HepG2 (cell line): Measurements from ENCODE around the gene SPART. TPM values are rescaled to one million over a fixed set of nuclear protein-coding genes. Genes with fewer than 3 reads are reported as not detected.

ENCODE experiments used
- ATAD3A ChIP-seq: sonication (generic); formaldehyde crosslinking; IDR thresholded peaks from 2 replicates; pipeline ENCODE4 v1.4.0; 2020; ENCODE audit warnings: missing genetic modification reagents
- CCAR2 ChIP-seq: fragments of 200-400 bp; formaldehyde crosslinking; optimal IDR thresholded peaks from 2 replicates; pipeline ENCODE3; 2018; ENCODE audit warnings: low read depth, mild to moderate bottlenecking, low read length, moderate library complexity
- DBP ChIP-seq: sonication (generic); formaldehyde crosslinking; IDR thresholded peaks from 2 replicates; pipeline ENCODE4 v1.4.0; 2020; ENCODE audit warnings: missing genetic modification reagents; ENCODE audit errors: not compliant biosample characterization
- NCOA2 ChIP-seq: sonication (generic); formaldehyde crosslinking; IDR thresholded peaks from 2 replicates; pipeline ENCODE4 v1.8.0; 2022; ENCODE audit warnings: inconsistent platforms
- NFE2L1 ChIP-seq: sonication (generic); formaldehyde crosslinking; IDR thresholded peaks from 2 replicates; pipeline ENCODE4 v1.4.0; 2020; ENCODE audit warnings: missing genetic modification reagents, mild to moderate bottlenecking, borderline replicate concordance
- PRDM4 ChIP-seq: sonication (generic); formaldehyde crosslinking; IDR thresholded peaks from 2 replicates; pipeline ENCODE4 v1.9.0; 2021; ENCODE audit warnings: missing genetic modification reagents, borderline replicate concordance
- SAFB2 ChIP-seq: sonication (generic); formaldehyde crosslinking; IDR thresholded peaks from 2 replicates; pipeline ENCODE4 v1.5.1; 2020; ENCODE audit warnings: missing genetic modification reagents, low read depth, mild to moderate bottlenecking, borderline replicate concordance
- TAF15 ChIP-seq: fragments of 200-400 bp; formaldehyde crosslinking; IDR thresholded peaks from one replicate; pipeline ENCODE4 v1.6.1; 2018; ENCODE audit warnings: mild to moderate bottlenecking, low read depth, low read length; ENCODE audit not compliant: poor library complexity, severe bottlenecking
- ZMYM2 ChIP-seq: sonication (generic); formaldehyde crosslinking; IDR thresholded peaks from 2 replicates; pipeline ENCODE4 v1.8.0; 2022; ENCODE audit warnings: mild to moderate bottlenecking, missing genetic modification reagents
- ZNF432 ChIP-seq: sonication (generic); formaldehyde crosslinking; IDR thresholded peaks from 2 replicates; pipeline ENCODE4 v1.5.0; 2020; ENCODE audit warnings: missing genetic modification reagents, mild to moderate bottlenecking, borderline replicate concordance
- ZNF563 ChIP-seq: sonication (generic); formaldehyde crosslinking; IDR thresholded peaks from 2 replicates; pipeline ENCODE4 v1.8.0; 2022; ENCODE audit warnings: mild to moderate bottlenecking, moderate library complexity, missing genetic modification reagents
- ZNF598 ChIP-seq: sonication (generic); formaldehyde crosslinking; IDR thresholded peaks from 2 replicates; pipeline ENCODE4 v1.5.1; 2020; ENCODE audit warnings: mild to moderate bottlenecking, missing genetic modification reagents, borderline replicate concordance
- ZNF766 ChIP-seq: sonication (generic); formaldehyde crosslinking; IDR thresholded peaks from 2 replicates; pipeline ENCODE4 v1.5.0; 2020; ENCODE audit warnings: missing genetic modification reagents, borderline replicate concordance
- ZSCAN25 ChIP-seq: sonication (generic); formaldehyde crosslinking; IDR thresholded peaks from 2 replicates; pipeline ENCODE4 v1.8.0; 2022; ENCODE audit warnings: mild to moderate bottlenecking, missing genetic modification reagents
- polyA plus RNA-seq, 8 experiments: library from polyadenylated mRNA; depleted of rRNA in 3 of 8; stranded (reverse) in 7 of 8; unstranded in 1 of 8; fragments of >200 nt; fragmentation: Illumina TruSeq in 4 of 8; extraction: Trizol in 4 of 8; gene quantifications; 2 replicates each; pipeline versions ENCODE4 v1.2.1 to v1.2.3, GENCODE V29; 2011 to 2016; ENCODE audit warnings: low read depth in 4 of 8, missing spikeins in 1 of 8, mixed read lengths in 1 of 8; ENCODE audit not compliant: insufficient read depth in 1 of 8
- total RNA-seq, 5 experiments: library from RNA; depleted of rRNA; stranded (reverse); fragments of >200 nt; fragmentation: Illumina TruSeq; extraction: Trizol; gene quantifications; 2 replicates each; pipeline ENCODE4 v1.2.3, GENCODE V29; 2016; ENCODE audit warnings: low read depth in 1 of 5
- TF ChIP-seq, protein P1 (sequence below): sonication (generic); formaldehyde crosslinking; IDR thresholded peaks from 2 replicates; pipeline ENCODE4 v1.5.1; 2020; ENCODE audit warnings: mild to moderate bottlenecking, missing genetic modification reagents, moderate library complexity
- TF ChIP-seq, protein P2 (sequence below): sonication (generic); formaldehyde crosslinking; IDR thresholded peaks from 2 replicates; pipeline ENCODE4 v1.8.0; 2022; ENCODE audit warnings: missing genetic modification reagents, low read depth, mild to moderate bottlenecking, borderline replicate concordance
- TF ChIP-seq, protein P3 (sequence below): sonication (generic); formaldehyde crosslinking; IDR thresholded peaks from 2 replicates; pipeline ENCODE4 v1.4.0; 2020; ENCODE audit warnings: missing genetic modification reagents

Gene SPART
- total and polyA plus RNA-seq, 2 of the 13 experiments (the other 11 are each of a cell fraction or from before 2014, with no cell fraction given) = 8.9 to 28.8 TPM

GRCh38 chr13:36297366-36298338 lies 48.5 kb downstream of the SPART start, which contains the start of gene CCDC169 (continued):
- TF ChIP-seq, protein P1, sequence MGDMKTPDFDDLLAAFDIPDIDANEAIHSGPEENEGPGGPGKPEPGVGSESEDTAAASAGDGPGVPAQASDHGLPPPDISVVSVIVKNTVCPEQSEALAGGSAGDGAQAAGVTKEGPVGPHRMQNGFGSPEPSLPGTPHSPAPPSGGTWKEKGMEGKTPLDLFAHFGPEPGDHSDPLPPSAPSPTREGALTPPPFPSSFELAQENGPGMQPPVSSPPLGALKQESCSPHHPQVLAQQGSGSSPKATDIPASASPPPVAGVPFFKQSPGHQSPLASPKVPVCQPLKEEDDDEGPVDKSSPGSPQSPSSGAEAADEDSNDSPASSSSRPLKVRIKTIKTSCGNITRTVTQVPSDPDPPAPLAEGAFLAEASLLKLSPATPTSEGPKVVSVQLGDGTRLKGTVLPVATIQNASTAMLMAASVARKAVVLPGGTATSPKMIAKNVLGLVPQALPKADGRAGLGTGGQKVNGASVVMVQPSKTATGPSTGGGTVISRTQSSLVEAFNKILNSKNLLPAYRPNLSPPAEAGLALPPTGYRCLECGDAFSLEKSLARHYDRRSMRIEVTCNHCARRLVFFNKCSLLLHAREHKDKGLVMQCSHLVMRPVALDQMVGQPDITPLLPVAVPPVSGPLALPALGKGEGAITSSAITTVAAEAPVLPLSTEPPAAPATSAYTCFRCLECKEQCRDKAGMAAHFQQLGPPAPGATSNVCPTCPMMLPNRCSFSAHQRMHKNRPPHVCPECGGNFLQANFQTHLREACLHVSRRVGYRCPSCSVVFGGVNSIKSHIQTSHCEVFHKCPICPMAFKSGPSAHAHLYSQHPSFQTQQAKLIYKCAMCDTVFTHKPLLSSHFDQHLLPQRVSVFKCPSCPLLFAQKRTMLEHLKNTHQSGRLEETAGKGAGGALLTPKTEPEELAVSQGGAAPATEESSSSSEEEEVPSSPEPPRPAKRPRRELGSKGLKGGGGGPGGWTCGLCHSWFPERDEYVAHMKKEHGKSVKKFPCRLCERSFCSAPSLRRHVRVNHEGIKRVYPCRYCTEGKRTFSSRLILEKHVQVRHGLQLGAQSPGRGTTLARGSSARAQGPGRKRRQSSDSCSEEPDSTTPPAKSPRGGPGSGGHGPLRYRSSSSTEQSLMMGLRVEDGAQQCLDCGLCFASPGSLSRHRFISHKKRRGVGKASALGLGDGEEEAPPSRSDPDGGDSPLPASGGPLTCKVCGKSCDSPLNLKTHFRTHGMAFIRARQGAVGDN (CRISPR knock-in tag) = peak; percentile 85
- TF ChIP-seq ZNF432 (no peak), ATAD3A (no peak), ZNF598 (CRISPR knock-in tag) (no peak), ZSCAN25 (CRISPR knock-in tag) (no peak), SAFB2 (CRISPR knock-in tag) (no peak), TAF15 (no peak), PRDM4 (CRISPR knock-in tag) (no peak), NFE2L1 (no peak), NCOA2 (CRISPR knock-in tag) (no peak), ZNF563 (no peak), ZNF766 (no peak), DBP (CRISPR knock-in tag) (no peak), ZMYM2 (CRISPR knock-in tag) (no peak), CCAR2 (no peak)
- TF ChIP-seq, protein P2, sequence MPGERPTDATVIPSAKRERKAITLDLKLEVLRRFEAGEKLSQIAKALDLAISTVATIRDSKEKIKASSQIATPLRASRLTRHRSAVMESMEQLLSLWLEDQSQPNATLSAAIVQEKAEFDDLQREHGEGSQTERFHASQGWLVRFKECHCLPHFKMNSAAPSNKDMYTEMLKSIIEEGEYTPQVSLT (CRISPR knock-in tag) = no peak
- TF ChIP-seq, protein P3, sequence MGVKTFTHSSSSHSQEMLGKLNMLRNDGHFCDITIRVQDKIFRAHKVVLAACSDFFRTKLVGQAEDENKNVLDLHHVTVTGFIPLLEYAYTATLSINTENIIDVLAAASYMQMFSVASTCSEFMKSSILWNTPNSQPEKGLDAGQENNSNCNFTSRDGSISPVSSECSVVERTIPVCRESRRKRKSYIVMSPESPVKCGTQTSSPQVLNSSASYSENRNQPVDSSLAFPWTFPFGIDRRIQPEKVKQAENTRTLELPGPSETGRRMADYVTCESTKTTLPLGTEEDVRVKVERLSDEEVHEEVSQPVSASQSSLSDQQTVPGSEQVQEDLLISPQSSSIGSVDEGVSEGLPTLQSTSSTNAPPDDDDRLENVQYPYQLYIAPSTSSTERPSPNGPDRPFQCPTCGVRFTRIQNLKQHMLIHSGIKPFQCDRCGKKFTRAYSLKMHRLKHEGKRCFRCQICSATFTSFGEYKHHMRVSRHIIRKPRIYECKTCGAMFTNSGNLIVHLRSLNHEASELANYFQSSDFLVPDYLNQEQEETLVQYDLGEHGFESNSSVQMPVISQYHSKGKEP = no peak
